ENCODE data around the gene PNP. TPM values are rescaled to one million over a fixed set of nuclear protein-coding genes. Genes with fewer than 3 reads are reported as not detected.
A peak's percentile ranks its signal among the peaks of the same experiment; 100 is the strongest.

The PNP gene
- total and polyA plus RNA-seq, 10 of the 15 experiments (the other 5 are each of a cell fraction or from before 2014, with no cell fraction given) = 103 to 215 (median 138) TPM

GRCh38 chr14:20438664-20439063, 30.5 kb upstream of the PNP start:
- POLR2A ChIA-PET = no interaction called here
- Histone ChIP-seq H3K36me3 (ENCODE audit: control insufficient read depth in 2 of 2, insufficient read depth in 2 of 2, low read length in 1 of 2) (no peaks in the 10 kb centered on the region), H3K9me3 (replicated peaks; ENCODE audit: control insufficient read depth, insufficient read depth, low read length) (no peaks in the 10 kb centered on the region; the same call in 2 of the 3 replicates), H3K4me3 (no peak overlapping the region), H3K4me1 (ENCODE audit: control insufficient read depth, insufficient read depth, low read length) (no peaks in the 10 kb centered on the region), H3K79me2 (ENCODE audit: control insufficient read depth, insufficient read depth, low read length) (no peaks in the 10 kb centered on the region), H3K4me2 (ENCODE audit: control insufficient read depth, insufficient read depth) (no peak overlapping the region), H3K27ac (ENCODE audit: control insufficient read depth, insufficient read depth) (no peak overlapping the region), H3K9ac (ENCODE audit: control insufficient read depth, insufficient read depth, low read length) (no peak overlapping the region), H4K20me1 (ENCODE audit: control insufficient read depth, insufficient read depth) (no peaks in the 10 kb centered on the region), H2AFZ (ENCODE audit: control insufficient read depth, low read depth, low read length) (no peak overlapping the region), H3K27me3 (replicated peaks in 1 of 2; ENCODE audit: control insufficient read depth in 2 of 2, insufficient read depth in 2 of 2, low read length in 1 of 2) (no peaks in the 10 kb centered on the region)
- FAIRE-seq (no peak), ATAC-seq (peak; percentile 69), DNase-seq (ENCODE audit: low read depth, low spot score) (no peak)
- CTCF ChIA-PET = no interaction called here
- intact Hi-C loops (cut with micrococcal nuclease; ENCODE audit: unreplicated experiment) (no loop called here), in situ Hi-C loops (cut with MboI) (no loop called here)
- TF ChIP-seq ASH2L (IDR thresholded peaks at IDR 0.05; ENCODE audit: borderline replicate concordance, low read depth) = no peak
- 0 out of 2 replicates have a peak, but pooled peaks have one; percentile 32 for TF ChIP-seq IKZF1 (conservative IDR thresholded peaks at IDR 0.05)
- TF ChIP-seq YY1 (IDR thresholded peaks at IDR 0.05; ENCODE audit: low read depth, low read length) = no peak
- TF ChIP-seq HDAC2 (IDR thresholded peaks at IDR 0.05) = no peak
- TF ChIP-seq IKZF2 (IDR thresholded peaks at IDR 0.05) = peak; percentile 15 to 33; a peak in 1 of 4 replicates
- TF ChIP-seq RUNX3 (IDR thresholded peaks at IDR 0.05; ENCODE audit: low read length) = 0 out of 2 replicates have a peak, but pooled peaks have one; percentile 8
- TF ChIP-seq EED (IDR thresholded peaks at IDR 0.05; ENCODE audit: low read depth) = 0 out of 2 replicates have a peak, but pooled peaks have one; percentile 38
- no peak for TF ChIP-seq USF1 (IDR thresholded peaks at IDR 0.05; ENCODE audit: borderline replicate concordance, extremely low read length, insufficient read depth, low read depth, low read length)
- no peak for TF ChIP-seq BMI1 (IDR thresholded peaks at IDR 0.05; ENCODE audit: borderline replicate concordance)
- TF ChIP-seq SRF (IDR thresholded peaks at IDR 0.05; ENCODE audit: low read depth in 2 of 2, low read length in 2 of 2) = no peak
- peak; percentile 84; the same call in 1 of the 2 replicates for TF ChIP-seq SPI1 (IDR thresholded peaks at IDR 0.05; ENCODE audit: borderline replicate concordance, insufficient read depth, low read depth, low read length)
- no peak for TF ChIP-seq POLR2AphosphoS5 (IDR thresholded peaks at IDR 0.05; ENCODE audit: low read length)
- no TSS peak for BruUV-seq (replicated peaks)
- SMC1A ChIA-PET (ENCODE audit: uncharacterized antibody, unreplicated experiment) = no interaction called here
- WGBS (ENCODE audit: insufficient coverage, insufficient replicate concordance, low lambda C conversion rate, missing lambda C conversion rate) = 56% methylated on average over 7 of the region's 7 CpGs
- RAD21 ChIA-PET (ENCODE audit: unreplicated experiment) = no interaction called here
